Testis (tissue), 3 donors: ENCODE measurements around the gene CELF4. TPM values are rescaled to one million over a fixed set of nuclear protein-coding genes. Genes with fewer than 3 reads are reported as not detected.

Source experiments
- DNase-seq: peaks from one replicate; pipeline ENCODE4 v3.0.0-alpha.2; 2019
- H3K27ac ChIP-seq, 2 donors: fragments of 200-600 bp; sonication (generic); one replicate each; pipeline ENCODE4 v1.5.1; 2019
- H3K27me3 ChIP-seq: fragments of 200-600 bp; sonication (generic); one replicate; pipeline ENCODE4 v1.5.1; 2019
- H3K36me3 ChIP-seq: fragments of 200-600 bp; sonication (generic); one replicate; pipeline ENCODE4 v1.5.1; 2017; ENCODE audit warnings: low read depth; ENCODE audit errors: missing control alignments
- H3K4me1 ChIP-seq: fragments of 200-600 bp; sonication (generic); one replicate; pipeline ENCODE4 v1.5.1; 2019
- H3K4me3 ChIP-seq, 2 donors: fragments of 200-600 bp; sonication (generic); one replicate each; pipeline ENCODE4 v1.5.1; 2017 to 2019
- H3K9me3 ChIP-seq: fragments of 200-600 bp; sonication (generic); one replicate; pipeline ENCODE4 v1.5.1; 2017
- CTCF ChIP-seq, 3 experiments: fragments of 450-650 bp in 2 of 3; fragments of 200-600 bp in 1 of 3; sonication (generic) in 1 of 3; IDR thresholded peaks; one replicate each; pipeline ENCODE4 v1.5.1; 2016 to 2019; ENCODE audit warnings: antibody characterized with exemption in 3 of 3, mild to moderate bottlenecking in 2 of 3, moderate library complexity in 1 of 3
- POLR2A ChIP-seq: fragments of 450-650 bp; IDR thresholded peaks from one replicate; pipeline ENCODE4 v1.6.1; 2017; ENCODE audit warnings: antibody characterized with exemption, mild to moderate bottlenecking, moderate library complexity
- WGBS, 2 donors: methylation state at CpG; one replicate each; pipeline ENCODE4 v1.1.5; 2018; 5-methylcytosine and 5-hydroxymethylcytosine counted together
- intact Hi-C: fragments of 100-400 bp; cut with DNase I; formaldehyde crosslinking; loops from one replicate; pipeline ENCODE4 v1.15.1; 2023; ENCODE audit warnings: low total_unique reads
- polyA plus RNA-seq: library from polyadenylated mRNA; stranded (reverse); fragments of 350-450 nt; fragmentation: Illumina TruSeq; extraction: RNeasy Lipid Tissue Mini Kit (QIAGEN cat#74804); gene quantifications from one replicate; pipeline ENCODE4 v1.2.3, GENCODE V29; 2014; ENCODE audit warnings: low read depth, low replicate concordance; ENCODE audit not compliant: insufficient read depth
- total RNA-seq, 2 donors: library from RNA; depleted of rRNA; stranded (reverse); fragments of >200 nt; gene quantifications; one replicate each; pipeline ENCODE4 v1.2.3, GENCODE V29; 2016

The CELF4 gene
- total and polyA plus RNA-seq, 3 donors from 2014 or later = 3.9 to 6.3 (median 4.8) TPM

GRCh38 chr18:37521510-37522465 is 43.8 kb downstream of the CELF4 start:
- intact Hi-C loops = no loop called here
- Histone ChIP-seq H3K36me3 (no peaks in the 10 kb centered on the region), H3K4me3 (no peak overlapping the region), H3K27me3 (no peaks in the 10 kb centered on the region), H3K9me3 (no peaks in the 10 kb centered on the region), H3K27ac (no peak overlapping the region), H3K4me1 (peaks cover 4% of the 10 kb centered on the region)
- DNase-seq = no peak
- WGBS, 2 donors = 81 to 84% methylated on average over 19 of the region's 19 CpGs
- TF ChIP-seq POLR2A (no peak), CTCF (IDR thresholded peaks at IDR 0.05) (no peak)

DNA sequence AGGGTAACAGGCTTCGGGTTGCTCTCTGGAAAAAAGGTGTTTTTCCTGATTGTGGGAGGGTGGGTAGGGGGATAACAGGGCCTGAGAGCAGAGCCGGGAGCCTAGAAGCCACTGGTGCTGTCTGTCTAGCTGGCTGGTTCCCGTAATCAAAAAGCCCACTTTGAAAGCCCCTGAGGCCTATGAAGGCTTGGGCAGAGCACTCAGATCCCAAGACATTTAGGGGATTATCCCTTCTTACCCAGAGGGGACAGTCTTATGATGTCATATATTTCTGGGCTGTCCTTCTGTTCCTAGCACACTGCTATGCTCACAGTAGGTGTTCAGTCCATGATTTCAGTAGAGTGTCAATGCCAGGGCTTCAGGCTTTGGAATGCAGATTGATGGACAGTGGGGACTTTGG is 45.1 kb downstream of the CELF4 start:
- TF ChIP-seq POLR2A (no peak), CTCF (IDR thresholded peaks at IDR 0.05) (no peak)
- no peak for DNase-seq
- 90 to 91% methylated on average over 3 of the region's 3 CpGs for WGBS, 2 donors
- Histone ChIP-seq H3K4me3 (no peak overlapping the region), H3K9me3 (no peaks in the 10 kb centered on the region), H3K4me1 (peaks cover 4% of the 10 kb centered on the region), H3K36me3 (no peaks in the 10 kb centered on the region), H3K27me3 (no peaks in the 10 kb centered on the region), H3K27ac (no peak overlapping the region)
- intact Hi-C loops = no loop called here

GRCh38 chr18:37519510-37520135 is 46.0 kb downstream of the CELF4 start:
- WGBS, 2 donors = 66 to 70% methylated on average over 7 to 9 of the region's 9 CpGs
- DNase-seq = no peak
- peaks cover 4% of the 10 kb centered on the region for H3K4me1 ChIP-seq

GRCh38 chr18:37516361-37516853 is 49.2 kb downstream of the CELF4 start:
- Histone ChIP-seq H3K4me3 (no peak overlapping the region), H3K36me3 (no peaks in the 10 kb centered on the region), H3K9me3 (no peaks in the 10 kb centered on the region), H3K4me1 (peaks cover 4% of the 10 kb centered on the region), H3K27me3 (no peaks in the 10 kb centered on the region), H3K27ac (no peak overlapping the region)
- no peak for DNase-seq
- intact Hi-C loops = no loop called here
- 81% methylated on average over 5 of the region's 5 CpGs for WGBS, 2 donors
- TF ChIP-seq CTCF (IDR thresholded peaks at IDR 0.05) (no peak), POLR2A (no peak)

More at GRCh38 chr18:37519510-37520135, 46.0 kb downstream of the CELF4 start:
- Histone ChIP-seq H3K27me3 (no peaks in the 10 kb centered on the region), H3K4me3 (no peak overlapping the region), H3K27ac (no peak overlapping the region), H3K9me3 (no peaks in the 10 kb centered on the region), H3K36me3 (no peaks in the 10 kb centered on the region)
- TF ChIP-seq POLR2A (no peak), CTCF (IDR thresholded peaks at IDR 0.05) (no peak)
- intact Hi-C loops = no loop called here
